Measurements from ENCODE around the gene ARHGDIA. TPM values are rescaled to one million over a fixed set of nuclear protein-coding genes. Genes with fewer than 3 reads are reported as not detected.

Gene ARHGDIA
- total and polyA plus RNA-seq, 8 donors, result 99.5 to 225 (median 160) TPM

- no peaks in the 10 kb centered on the region for H3K9me3 ChIP-seq
- DNase-seq, result no peak
- no peak overlapping the region for H3K4me3 ChIP-seq
- intact Hi-C loops (cut with DNase I), result no loop called here
- H3K27ac ChIP-seq, result no peak overlapping the region
- H3K27me3 ChIP-seq, result no peaks in the 10 kb centered on the region
- no peak for ATAC-seq
- no peak for TF ChIP-seq CTCF (IDR thresholded peaks at IDR 0.05)
- peaks cover 0 to 6% (median 3%) of the 10 kb centered on the region in 3 donors for H3K4me1 ChIP-seq
- peaks cover 0 to 12% (median 6%) of the 10 kb centered on the region in 3 donors for H3K36me3 ChIP-seq
- 93 to 94% methylated on average over 19 of the region's 19 CpGs for WGBS, 2 donors
- FAIRE-seq, result no peak
These were observed 27.1 kb upstream of the ARHGDIA start for GRCh38 chr17:81898029-81898866.

GRCh38 chr17:81895400-81895799, 24.3 kb upstream of the ARHGDIA start:
- Histone ChIP-seq H3K4me1 (peaks cover 0 to 9% (median 5%) of the 10 kb centered on the region in 3 donors), H3K4me3 (no peak overlapping the region), H3K9me3 (no peaks in the 10 kb centered on the region), H3K36me3 (peaks cover 0 to 12% (median 6%) of the 10 kb centered on the region in 3 donors), H3K27ac (no peak overlapping the region), H3K27me3 (no peaks in the 10 kb centered on the region)
- whole genome bisulfite sequencing, 2 donors, result 84 to 87% methylated on average over 11 of the region's 11 CpGs
- intact Hi-C loops (cut with DNase I), result no loop called here
- TF ChIP-seq CTCF (IDR thresholded peaks at IDR 0.05), result no peak
- ATAC-seq (no peak), FAIRE-seq (no peak), DNase-seq (no peak)

- peak overlapping the region; percentile 83 to 94 (median 88) for H3K4me3 ChIP-seq
- TF ChIP-seq CTCF (IDR thresholded peaks at IDR 0.05), result no peak
- H3K36me3 ChIP-seq, result peaks cover 0 to 17% (median 12%) of the 10 kb centered on the region in 3 donors
- 0 to 1% methylated on average over 22 to 40 of the region's 40 CpGs for WGBS, 2 donors
- ATAC-seq (no peak), DNase-seq (no peak), FAIRE-seq (no peak)
- peak overlapping the region in 3 of 4 donors; percentile 12 to 89 (median 51) for H3K27ac ChIP-seq
- H3K9me3 ChIP-seq, result no peaks in the 10 kb centered on the region
- intact Hi-C loops (cut with DNase I), result no loop called here
- no peaks in the 10 kb centered on the region for H3K27me3 ChIP-seq
- H3K4me1 ChIP-seq, result peaks cover 0 to 17% (median 9%) of the 10 kb centered on the region in 3 donors
These were observed 20.1 kb upstream of the ARHGDIA start for GRCh38 chr17:81891303-81891552.

- H3K36me3 ChIP-seq, result peaks cover 0 to 17% (median 12%) of the 10 kb centered on the region in 3 donors
- peak in 2 of 6 donors; percentile 15 to 64 for DNase-seq
- peaks cover 0 to 17% (median 9%) of the 10 kb centered on the region in 3 donors for H3K4me1 ChIP-seq
- intact Hi-C loops (cut with DNase I), result no loop called here
- no peak for ATAC-seq
- peak overlapping the region; percentile 83 to 94 (median 88) for H3K4me3 ChIP-seq
- H3K27ac ChIP-seq, result peak overlapping the region in 3 of 4 donors; percentile 12 to 67 (median 51)
- H3K27me3 ChIP-seq, result no peaks in the 10 kb centered on the region
- WGBS, 2 donors, result 5 to 7% methylated on average over 49 to 69 of the region's 69 CpGs
- H3K9me3 ChIP-seq, result no peaks in the 10 kb centered on the region
- no peak for FAIRE-seq
- TF ChIP-seq CTCF (IDR thresholded peaks at IDR 0.05), result no peak
These were observed 19.5 kb upstream of the ARHGDIA start for GRCh38 chr17:81890447-81891302.
